ENCODE results near the gene DDB1. TPM values are rescaled to one million over a fixed set of nuclear protein-coding genes. Genes with fewer than 3 reads are reported as not detected.

DDB1 gene
- total and polyA plus RNA-seq, 2 of the 4 experiments (the other 2 are of a cell fraction) = 221 to 412 TPM

- H4K8ac ChIP-seq (ENCODE audit: low read depth in 2 of 2, low read length in 2 of 2) = peak overlapping the region; percentile 56 to 98; a peak in 3 of 4 replicates
- dilution Hi-C loops (cut with HindIII; ENCODE audit: low sequenced_read_pairs, unreplicated experiment) = no loop called here
- H3K9me3 ChIP-seq (ENCODE audit: control insufficient read depth, insufficient read depth, low read length) = no peaks in the 10 kb centered on the region
- no peak for TF ChIP-seq POLR2A (IDR thresholded peaks at IDR 0.05; ENCODE audit: low read depth, low read length)
- peak; percentile 13; the same call in 1 of the 2 replicates for TF ChIP-seq FOS (IDR thresholded peaks at IDR 0.05; ENCODE audit: low read depth, low read length)
- DNase-seq (peak; percentile 57), ATAC-seq (ENCODE audit: low read depth) (no peak)
- H2AK5ac ChIP-seq (ENCODE audit: low read depth, low read length) = peak overlapping the region; percentile 98
- no TSS peak for BruUV-seq (replicated peaks)
- no peak overlapping the region for H2BK5ac ChIP-seq (ENCODE audit: low read depth, low read length, poor library complexity, severe bottlenecking)
- no peak overlapping the region for H3K4me2 ChIP-seq (ENCODE audit: low read depth, low read length)
- H3K9me1 ChIP-seq (ENCODE audit: insufficient read depth, low read length) = peaks cover 6% of the 10 kb centered on the region
- H4K5ac ChIP-seq (ENCODE audit: low read depth, low read length) = peak overlapping the region; percentile 34; the same call in 1 of the 2 replicates
- H3K4me3 ChIP-seq (ENCODE audit: insufficient read depth, low read depth, low read length) = no peak overlapping the region
- H3K23ac ChIP-seq (ENCODE audit: low read depth, low read length) = 0 out of 2 replicates have a peak overlapping the region, but pooled peaks have one; percentile 30
- H3K56ac ChIP-seq (ENCODE audit: extremely low read depth, insufficient read depth, low read length) = no peak overlapping the region
- peak overlapping the region; percentile 37; the same call in 1 of the 2 replicates for H4K91ac ChIP-seq (ENCODE audit: insufficient read depth, low read depth, low read length)
- CTCF ChIA-PET = interaction anchor here (1.1 to 4.8 kb wide), 2 partner anchors 44 to 50 kb away, joined by 5 to 72 read pairs; no protein-coding TSS in a partner anchor
- peak overlapping the region; percentile 46 for H2AFZ ChIP-seq (replicated peaks; ENCODE audit: low read length, poor library complexity)
- peaks cover 20% of the 10 kb centered on the region for H4K20me1 ChIP-seq (ENCODE audit: insufficient read depth, low read length)
- peaks cover 14% of the 10 kb centered on the region for H3K4me1 ChIP-seq (ENCODE audit: control insufficient read depth, insufficient read depth, low read length)
- H2BK20ac ChIP-seq (ENCODE audit: low read depth, low read length) = no peak overlapping the region
- no peak overlapping the region for H2BK15ac ChIP-seq (ENCODE audit: low read depth, low read length)
- H3K18ac ChIP-seq (ENCODE audit: low read depth, low read length) = no peak overlapping the region
- intact Hi-C loops (cut with micrococcal nuclease) = loop anchor here (5.0 to 10.0 kb wide), 2 partner anchors 93 to 300 kb away; partner anchors contain the start of gene CPSF7
- in situ Hi-C loops (cut with MboI; ENCODE audit: low sequenced_read_pairs) = loop anchor here (5.0 kb wide), 1 partner anchor 53 kb away; no protein-coding TSS in a partner anchor
- no peak overlapping the region for H3K14ac ChIP-seq (replicated peaks; ENCODE audit: low read depth, low read length)
- peak overlapping the region; percentile 73 for H2AK9ac ChIP-seq (replicated peaks; ENCODE audit: low read depth, low read length, poor library complexity)
- no peak overlapping the region for H3K27ac ChIP-seq (ENCODE audit: insufficient read depth, low read length)
- POLR2A ChIA-PET (ENCODE audit: unreplicated experiment) = no interaction called here
- no peaks in the 10 kb centered on the region for H3K27me3 ChIP-seq (ENCODE audit: control insufficient read depth, insufficient read depth, low read length)
- H3K4ac ChIP-seq (ENCODE audit: low read depth, low read length) = 0 out of 2 replicates have a peak overlapping the region, but pooled peaks have one; percentile 97
- WGBS, 2 experiments (ENCODE audit: extremely low coverage in 2 of 2, insufficient read length in 1 of 2) = 93% methylated on average over 3 of the region's 16 CpGs; no CpG with 5 or more reads in 1 of the 2 experiments
- peaks cover 7 to 32% of the 10 kb centered on the region in 2 experiments for H3K79me1 ChIP-seq (ENCODE audit: low read depth in 1 of 2, low read length in 2 of 2)
- H3K9ac ChIP-seq (ENCODE audit: low read depth, low read length) = no peak overlapping the region
- peaks cover 8% of the 10 kb centered on the region for H3K36me3 ChIP-seq (ENCODE audit: control insufficient read depth, insufficient read depth, low read length)
- H2BK120ac ChIP-seq (ENCODE audit: low read depth, low read length) = no peak overlapping the region
These were observed 1.8 kb upstream of the DDB1 start for GRCh38 chr11:61334434-61335354.
